ENCODE results near the gene HLCS.

HLCS gene

GRCh38 chr21:36713746-36714145 lies 252.7 kb downstream of the HLCS start:
- no peak for DNase-seq

GRCh38 chr21:36710729-36711048 lies 255.8 kb downstream of the HLCS start:
- DNase-seq: no peak

- DNase-seq: no peak
Observed at GRCh38 chr21:36709868-36710728, 256.4 kb downstream of the HLCS start.

GRCh38 chr21:36709030-36709867 lies 257.2 kb downstream of the HLCS start:
- DNase-seq: no peak

GRCh38 chr21:36708286-36709029 lies 258.0 kb downstream of the HLCS start:
- no peak for DNase-seq

- DNase-seq: no peak
Observed at GRCh38 chr21:36707763-36708285, 258.6 kb downstream of the HLCS start.

GRCh38 chr21:36706951-36707762 lies 259.3 kb downstream of the HLCS start:
- DNase-seq: no peak

GRCh38 chr21:36706482-36706852 lies 260.0 kb downstream of the HLCS start:
- no peak for DNase-seq

- no peak for DNase-seq
Observed at GRCh38 chr21:36705679-36706481, 260.6 kb downstream of the HLCS start.

- DNase-seq: no peak
Observed at GRCh38 chr21:36704958-36705678, 261.4 kb downstream of the HLCS start.

GRCh38 chr21:36704281-36704957 lies 262.1 kb downstream of the HLCS start:
- DNase-seq: no peak

- DNase-seq: no peak
Observed at GRCh38 chr21:36703626-36704280, 262.7 kb downstream of the HLCS start.

GRCh38 chr21:36703123-36703522 lies 263.3 kb downstream of the HLCS start:
- DNase-seq: no peak

GRCh38 chr21:36702622-36702968 lies 263.9 kb downstream of the HLCS start:
- DNase-seq: no peak

- no peak for DNase-seq
Observed at GRCh38 chr21:36701756-36702621, 264.5 kb downstream of the HLCS start.

- no peak for DNase-seq
Observed at GRCh38 chr21:36700971-36701755, 265.3 kb downstream of the HLCS start.

Data from activated CD8-positive, alpha-beta memory T cell treated with anti-CD3 and anti-CD28 coated beads, Interleukin-2, amount 50 U/mL, for 4 hours (primary cell).